GM19455 (cell line): ENCODE results near the gene GTF2B.
"Not testable (repeated sequence)": the region's sequence is repeated elsewhere in the genome, so short reads cannot be mapped to it uniquely, and the experiment has no call there.

Experiments used
- ATAC-seq: cut with Tn5 transposase; IDR thresholded peaks from one replicate; pipeline ENCODE4 v1.9.1; 2021; ENCODE audit not compliant: unreplicated experiment

Gene GTF2B

DNA sequence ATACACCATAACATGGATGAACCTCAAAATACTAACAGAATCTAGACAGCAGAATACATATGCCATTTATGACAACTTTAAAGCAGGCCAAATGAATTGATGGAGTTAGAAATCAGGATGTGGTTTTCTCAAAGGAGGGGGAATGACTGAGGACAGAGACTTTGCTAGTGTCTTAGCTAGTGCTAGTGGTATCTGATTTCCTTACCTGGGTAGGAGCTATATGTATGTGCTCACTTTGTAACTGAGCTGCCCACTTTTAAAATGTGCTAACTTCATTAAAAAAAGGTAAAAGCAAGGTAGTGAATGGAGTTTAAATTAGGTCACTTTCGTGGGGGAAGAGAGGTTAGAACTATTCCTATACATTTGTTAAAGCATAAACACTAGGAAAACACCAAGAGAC is 2.6 kb downstream of the GTF2B start:
- ATAC-seq: no peak

DNA sequence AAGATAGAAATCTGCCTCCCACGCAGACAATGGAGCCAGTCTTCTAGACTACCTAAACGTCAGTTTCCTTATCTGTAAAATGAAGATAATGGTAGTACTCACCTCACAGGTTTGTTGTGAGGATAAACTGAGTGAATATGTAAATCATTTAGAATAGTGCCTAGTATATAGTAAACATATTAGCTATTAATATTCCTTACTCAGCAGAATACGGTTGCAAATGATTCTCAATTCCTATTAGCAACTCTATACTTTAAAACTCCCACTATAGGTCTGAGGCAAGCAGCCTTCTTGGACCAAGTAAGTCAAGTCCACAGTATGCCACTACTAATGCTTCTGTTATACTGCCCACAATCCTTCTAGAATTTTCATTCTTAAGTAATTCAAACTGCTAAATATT is 5.4 kb downstream of the GTF2B start:
- no peak for ATAC-seq

DNA sequence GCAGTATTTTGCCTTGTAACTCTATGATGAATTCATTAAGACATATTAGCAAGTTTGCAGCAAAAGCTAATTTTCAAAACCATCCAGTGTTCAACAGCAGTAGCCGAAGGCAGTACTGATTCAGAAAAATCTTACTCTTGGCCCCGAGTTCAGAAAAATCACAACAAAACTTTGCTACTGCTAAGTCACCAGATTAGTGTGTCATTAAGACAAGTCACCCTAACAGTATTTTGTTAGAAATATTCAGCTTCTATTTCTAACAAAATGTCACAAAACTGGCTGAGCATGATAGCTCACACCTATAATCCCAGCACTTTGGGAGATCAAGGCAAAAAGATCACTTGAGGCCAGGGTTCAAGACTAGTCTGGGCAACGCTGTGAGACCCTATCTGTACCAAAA is 8.2 kb downstream of the GTF2B start:
- ATAC-seq: no peak

DNA sequence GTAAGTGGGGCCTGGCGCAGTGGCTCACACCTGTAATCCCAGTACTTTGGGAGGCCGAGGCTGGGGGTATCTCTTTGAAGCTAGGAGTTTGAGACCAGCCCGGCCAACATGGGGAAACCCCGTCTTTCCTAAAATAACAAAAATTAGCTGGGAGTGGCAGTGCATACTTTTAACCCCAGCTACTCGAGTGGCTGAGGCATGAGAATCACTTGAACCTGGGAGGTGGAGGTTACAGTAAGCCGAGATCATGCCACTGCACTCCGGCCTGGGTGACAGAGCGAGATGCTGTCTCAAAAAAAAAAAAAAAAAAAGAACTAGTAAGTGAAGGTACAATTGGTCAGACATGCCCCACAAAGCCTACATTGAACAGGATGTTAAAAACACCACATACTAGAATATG is 10.7 kb downstream of the GTF2B start:
- not testable (repeated sequence) for ATAC-seq

DNA sequence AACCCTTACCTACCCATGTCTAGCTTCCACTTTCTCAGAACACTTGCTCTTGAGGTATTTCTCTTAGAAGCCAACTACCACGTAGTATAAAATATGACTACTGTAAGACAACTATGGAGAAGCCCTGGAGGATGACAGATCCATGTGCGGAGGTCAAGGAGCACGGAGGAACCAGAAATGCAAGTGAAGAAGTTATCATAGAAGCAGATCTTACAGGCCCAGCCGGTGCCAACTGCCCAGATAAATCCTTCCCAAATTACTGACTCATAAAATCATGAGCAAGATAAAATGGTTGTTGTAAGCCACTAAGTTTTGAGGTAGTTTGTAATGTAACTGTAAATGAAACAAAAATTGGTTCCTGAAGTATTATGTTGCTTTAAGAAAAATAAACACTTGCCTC is 12.6 kb downstream of the GTF2B start:
- no peak for ATAC-seq

DNA sequence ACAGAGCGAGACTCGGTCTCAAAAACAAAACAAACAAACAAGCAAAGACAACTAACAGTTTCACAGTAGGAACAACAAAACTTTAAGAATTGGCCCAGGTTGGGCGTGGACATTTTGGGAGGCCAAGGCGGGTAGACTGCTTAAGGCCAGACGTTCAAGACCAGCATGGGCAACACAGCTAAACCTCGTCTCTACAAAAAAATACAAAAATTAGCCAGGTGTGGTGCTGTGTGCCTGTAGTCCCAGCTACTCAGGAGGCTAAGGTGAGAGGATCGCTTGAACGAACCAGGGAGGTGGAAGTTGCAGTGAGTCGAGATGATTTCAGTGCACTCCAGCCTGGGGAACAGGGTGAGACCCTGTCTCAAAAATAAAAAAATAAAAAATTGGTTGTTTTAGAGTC is 13.5 kb downstream of the GTF2B start:
- no peak for ATAC-seq

DNA sequence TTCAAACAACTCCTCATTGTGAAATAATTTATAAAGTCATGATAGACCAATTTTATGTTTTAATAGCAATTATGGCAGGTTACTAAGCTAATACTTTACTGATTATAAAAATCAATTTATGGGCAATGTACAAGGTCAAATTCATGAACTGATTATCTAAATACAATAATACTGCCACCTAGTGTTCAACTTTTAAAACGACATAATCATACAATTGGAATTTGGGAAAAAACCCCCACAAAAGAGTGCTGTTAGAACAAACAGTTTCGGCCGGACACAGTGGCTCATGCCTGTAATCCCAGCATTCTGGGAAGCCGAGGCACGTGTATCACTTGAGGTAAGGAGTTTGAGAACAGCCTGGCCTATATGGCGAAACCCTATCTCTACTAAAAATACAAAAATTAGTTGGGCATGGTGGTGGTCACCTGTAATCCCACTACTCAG is 14.0 kb downstream of the GTF2B start:
- ATAC-seq: no peak

DNA sequence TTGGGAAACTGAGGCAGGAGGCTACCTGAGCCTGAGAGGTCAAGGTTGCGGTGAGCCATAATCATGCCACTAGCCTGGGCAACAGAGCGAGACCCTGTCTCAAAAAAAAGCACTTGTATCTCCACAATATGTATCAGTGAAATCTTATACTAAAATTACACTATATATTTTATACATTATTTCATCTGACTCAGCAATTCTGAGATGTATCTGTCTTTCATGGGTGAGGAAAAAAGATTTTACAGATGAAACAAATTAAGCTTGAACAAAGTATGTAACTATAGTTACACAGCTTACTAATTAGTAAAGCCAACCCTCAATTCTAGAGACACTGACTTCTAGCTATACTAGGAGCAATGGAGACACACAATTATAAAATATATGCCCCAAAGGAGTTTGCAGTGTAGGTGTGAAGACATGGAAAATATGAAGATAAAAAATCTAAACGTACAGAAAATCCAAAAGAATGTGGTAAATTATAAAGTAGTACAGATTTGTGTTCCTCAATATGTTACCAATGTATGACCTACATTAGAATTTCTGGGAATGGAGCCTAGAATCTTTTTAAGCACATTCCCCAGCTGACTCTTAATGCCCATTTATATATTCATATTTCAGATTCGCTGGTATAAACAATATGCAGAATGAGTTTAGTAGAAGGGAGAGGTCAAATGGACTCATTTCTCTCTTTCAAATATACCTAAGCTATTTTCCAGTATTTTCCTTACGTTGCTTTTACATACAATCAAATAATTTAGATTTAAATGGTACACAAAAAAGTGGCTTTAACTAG is 14.6 kb downstream of the GTF2B start:
- ATAC-seq: no peak

DNA sequence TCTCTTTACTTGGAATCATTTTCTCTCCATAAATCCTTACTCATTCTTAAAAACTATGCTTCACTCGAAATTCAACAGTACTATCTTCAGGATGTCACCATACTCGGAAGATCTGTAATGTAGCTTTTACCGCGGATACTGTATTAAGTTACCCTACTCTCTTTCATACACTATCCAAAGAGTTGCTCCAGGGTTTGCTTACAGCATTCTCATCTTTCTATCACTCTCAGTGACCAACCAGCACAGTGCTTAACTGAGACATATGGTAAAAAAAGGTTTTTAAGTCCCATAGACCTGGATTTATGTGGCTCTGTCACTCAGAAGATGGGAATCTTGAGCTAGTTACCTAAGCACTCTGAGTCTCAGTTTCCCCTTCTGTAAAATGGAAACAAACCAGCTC is 15.8 kb downstream of the GTF2B start:
- no peak for ATAC-seq

DNA sequence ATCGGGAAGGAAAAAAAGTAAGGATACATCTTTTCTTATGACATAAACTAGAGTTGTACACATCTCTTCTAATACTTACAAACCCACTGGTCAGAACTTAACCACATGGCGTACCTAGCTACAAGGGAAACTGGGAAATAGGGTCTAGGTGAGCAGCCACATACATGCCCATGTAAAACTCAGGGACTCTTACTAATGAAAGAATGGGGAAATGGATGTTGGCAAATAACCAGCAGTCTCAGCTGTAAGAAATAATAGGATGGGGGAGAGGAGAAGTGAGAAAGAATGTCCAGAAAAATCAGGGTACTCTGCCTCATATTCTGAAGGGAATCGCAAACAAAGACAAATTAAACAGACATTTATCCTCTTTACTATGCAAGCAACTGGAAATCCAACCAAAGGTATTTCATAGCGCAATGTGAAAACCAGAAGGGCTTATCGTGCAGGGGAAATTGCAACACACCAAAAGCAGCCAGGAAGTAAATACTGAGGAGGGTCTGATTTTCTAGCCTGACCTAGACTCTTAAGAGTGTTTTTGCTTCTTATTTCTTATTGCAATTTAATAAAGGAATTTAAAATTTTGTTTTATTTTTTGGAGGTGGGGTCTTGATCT is 17.5 kb downstream of the GTF2B start:
- no peak for ATAC-seq

DNA sequence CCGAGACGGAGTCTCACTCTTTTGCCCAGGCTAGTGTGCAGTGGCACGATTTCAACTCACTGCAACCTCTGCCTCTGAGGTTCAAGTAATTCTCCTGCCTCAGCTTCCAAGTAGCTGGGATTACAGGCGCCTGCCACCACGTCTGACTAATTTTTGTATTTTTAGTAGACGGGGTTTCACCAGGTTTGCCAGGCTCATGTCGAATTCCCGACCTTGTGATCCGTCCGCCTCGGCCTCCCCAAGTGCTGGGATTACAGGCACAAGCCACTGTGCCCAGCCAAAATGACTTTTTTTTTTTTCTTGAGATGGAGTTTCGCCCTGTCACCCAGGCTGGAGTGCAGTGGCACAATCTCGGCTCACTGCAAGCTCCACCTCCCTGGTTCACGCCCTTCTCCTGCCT is 21.7 kb downstream of the GTF2B start:
- not testable (repeated sequence) for ATAC-seq

DNA sequence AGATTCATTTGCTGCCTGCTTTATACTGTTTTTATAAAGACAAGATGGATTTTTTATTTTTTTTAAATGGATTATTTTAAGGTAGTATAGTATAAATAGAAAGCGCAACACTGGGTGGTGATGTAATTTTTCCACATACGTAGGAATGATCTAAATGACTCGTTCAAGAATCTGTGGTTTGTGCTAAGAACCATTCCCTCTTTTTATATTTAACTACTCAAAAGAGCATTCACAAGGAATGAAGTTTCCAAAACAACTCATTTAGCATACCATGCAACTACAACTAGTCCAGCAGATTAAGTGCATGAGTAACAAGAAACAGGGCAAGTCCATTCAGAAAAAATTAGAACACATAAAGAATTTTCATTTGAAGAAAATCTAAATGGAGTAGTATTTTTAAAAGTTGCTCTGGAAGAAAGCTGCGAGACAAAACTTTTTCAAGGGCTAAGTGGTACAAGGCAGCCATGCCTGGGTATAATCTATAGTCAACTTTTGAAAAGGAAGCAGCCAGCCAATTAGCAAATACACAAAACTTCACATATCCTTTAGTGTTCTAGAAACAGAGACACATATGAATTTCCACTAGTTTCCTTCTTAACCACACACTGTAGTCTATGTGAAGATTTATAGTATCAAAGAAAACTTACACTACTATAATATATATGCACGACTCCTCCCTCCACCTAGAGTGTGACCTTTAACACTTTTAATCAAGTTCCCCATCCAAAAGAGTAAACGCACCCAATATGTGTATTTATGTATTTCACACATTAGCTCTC is 23.4 kb downstream of the GTF2B start:
- ATAC-seq: no peak

DNA sequence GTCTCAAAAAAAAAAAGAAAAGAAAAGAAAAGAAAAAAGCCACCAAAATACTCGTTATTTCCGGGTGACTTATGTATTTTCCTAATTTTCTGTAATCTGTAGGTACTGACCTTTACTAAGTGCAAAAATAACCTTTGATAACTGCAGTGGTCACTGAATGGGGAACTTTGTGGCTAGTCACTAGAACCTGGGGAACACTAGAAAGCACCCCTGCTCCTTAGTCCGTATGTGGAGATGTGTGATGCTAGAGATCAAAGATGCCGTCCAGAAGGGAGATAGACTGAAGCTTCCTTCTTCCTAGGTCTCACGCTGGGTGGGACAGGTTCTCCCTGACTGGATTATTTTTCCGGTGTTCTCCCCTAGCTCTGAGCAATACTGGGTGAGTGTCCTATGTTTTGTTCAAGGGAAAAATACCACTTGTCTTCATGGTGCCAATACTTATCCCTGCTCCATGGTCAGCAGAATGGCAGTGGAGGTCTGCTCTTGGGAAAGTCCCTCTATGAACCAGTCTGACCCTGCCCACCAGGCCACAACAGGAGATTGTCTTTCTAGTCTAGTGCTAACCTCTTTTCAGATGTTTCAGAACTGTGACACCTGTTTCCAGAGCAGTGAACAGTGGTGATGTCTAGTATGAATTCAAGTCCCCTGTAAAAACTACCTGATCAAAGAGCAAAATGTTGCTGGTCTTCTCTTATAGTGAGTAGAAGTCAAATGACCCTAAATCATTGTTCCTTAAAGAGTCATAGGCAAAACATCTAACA is 39.9 kb downstream of the GTF2B start:
- no peak for ATAC-seq

DNA sequence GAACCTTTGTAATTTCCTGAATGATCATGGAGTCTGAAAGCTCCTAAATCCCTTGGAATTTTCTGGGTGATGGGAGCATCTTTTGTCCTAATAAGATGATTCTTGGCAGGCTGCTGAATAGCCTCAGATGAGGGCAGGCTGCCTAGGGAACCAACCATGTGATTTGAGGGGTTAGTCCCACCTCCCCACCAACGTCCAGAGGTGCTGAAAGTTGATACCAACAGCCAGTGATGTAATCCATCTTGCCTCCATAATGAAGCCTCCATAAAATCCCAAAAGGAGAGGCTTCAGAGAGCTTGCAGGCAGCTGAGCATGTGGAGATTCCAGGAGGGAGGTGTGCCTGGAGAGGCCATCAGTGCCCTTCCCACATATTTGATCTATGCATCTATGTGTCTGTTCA is 43.7 kb downstream of the GTF2B start:
- no peak for ATAC-seq

DNA sequence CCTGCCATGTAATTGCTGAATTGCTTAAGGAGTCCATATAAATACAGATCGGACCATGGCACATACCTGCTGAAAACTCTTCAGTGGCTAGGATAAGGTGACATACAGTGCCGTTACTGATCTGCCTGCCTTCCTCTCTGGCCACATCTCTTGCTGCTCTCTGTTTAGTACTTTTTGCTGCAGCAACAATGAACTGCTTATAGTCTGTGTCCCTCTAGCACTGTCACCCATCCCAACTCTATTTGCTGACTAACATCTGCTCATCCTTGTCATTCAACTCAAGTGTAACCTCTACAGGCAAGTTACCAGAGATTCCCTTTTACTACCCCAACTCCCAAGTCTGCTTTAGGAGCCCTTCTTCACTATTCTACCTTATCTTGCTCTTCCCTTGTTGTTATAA is 65.6 kb downstream of the GTF2B start:
- ATAC-seq: no peak

DNA sequence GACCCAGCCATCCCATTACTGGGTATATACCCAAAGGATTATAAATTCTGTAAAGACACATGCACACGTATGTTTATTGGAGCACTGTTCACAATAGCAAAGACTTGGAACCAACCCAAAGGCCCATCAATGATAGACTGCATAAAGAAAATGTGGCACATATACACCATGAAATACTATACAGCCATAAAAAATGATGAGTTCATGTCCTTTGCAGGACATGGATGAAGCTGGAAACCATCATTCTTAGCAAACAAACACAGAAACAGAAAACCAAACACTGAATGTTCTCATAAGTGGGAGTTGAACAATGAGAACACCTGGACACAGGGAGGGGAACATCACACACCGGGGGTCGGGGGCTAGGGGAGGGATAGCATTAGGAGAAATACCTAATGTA is 71.7 kb downstream of the GTF2B start:
- not testable (repeated sequence) for ATAC-seq

DNA sequence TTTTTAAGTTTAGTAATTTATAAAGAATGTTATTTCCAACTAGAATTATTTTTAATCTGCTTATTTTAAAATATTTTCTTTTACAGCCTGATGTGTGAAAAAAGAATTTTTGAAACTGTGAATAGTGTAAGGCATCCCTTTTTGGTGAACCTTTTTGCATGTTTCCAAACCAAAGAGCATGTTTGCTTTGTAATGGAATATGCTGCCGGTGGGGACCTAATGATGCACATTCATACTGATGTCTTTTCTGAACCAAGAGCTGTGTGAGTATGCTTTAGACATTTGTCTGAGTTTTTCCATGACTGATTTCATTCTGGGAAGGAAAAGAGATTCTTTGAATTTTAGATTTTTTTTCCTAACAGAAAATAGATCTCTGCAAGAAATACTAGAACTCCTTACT is 77.9 kb downstream of the GTF2B start:
- no peak for ATAC-seq

DNA sequence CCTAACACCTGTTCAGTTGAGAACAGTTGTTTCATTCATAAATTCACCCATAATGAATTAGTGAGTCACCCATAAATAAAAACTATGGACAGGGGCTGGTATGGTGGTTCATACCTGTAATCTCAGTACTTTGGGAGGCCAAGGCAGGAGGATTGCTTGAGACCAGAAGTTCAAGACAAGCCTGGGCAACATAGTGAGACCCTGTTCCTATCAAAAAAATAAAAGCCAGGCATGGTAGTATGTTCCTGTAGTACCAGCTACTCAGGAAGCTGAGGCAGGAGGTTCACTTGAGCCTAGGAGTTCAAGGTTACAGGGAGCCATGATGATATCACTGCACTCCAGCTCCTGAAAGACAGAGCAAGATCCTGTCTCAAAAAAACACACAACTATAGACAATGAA is 79.0 kb downstream of the GTF2B start:
- ATAC-seq: no peak

DNA sequence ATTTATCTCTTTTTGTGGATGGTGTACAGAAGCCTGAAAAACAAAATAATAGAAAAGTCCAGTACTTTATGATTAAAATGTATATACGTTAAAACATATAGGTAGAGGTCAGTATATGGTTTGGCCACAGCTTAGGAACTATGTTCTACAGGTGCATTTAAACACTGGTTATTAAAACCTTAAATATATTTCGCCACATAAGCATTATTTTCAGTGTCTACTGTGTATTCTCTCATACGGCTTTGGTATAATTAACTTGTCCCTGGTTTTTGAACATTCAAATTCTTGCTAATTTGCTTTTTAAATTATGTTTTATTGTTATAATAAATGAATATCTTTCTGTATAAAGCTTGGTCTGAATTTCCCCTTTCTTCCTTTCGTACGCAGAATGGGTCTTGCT is 87.9 kb downstream of the GTF2B start:
- no peak for ATAC-seq

DNA sequence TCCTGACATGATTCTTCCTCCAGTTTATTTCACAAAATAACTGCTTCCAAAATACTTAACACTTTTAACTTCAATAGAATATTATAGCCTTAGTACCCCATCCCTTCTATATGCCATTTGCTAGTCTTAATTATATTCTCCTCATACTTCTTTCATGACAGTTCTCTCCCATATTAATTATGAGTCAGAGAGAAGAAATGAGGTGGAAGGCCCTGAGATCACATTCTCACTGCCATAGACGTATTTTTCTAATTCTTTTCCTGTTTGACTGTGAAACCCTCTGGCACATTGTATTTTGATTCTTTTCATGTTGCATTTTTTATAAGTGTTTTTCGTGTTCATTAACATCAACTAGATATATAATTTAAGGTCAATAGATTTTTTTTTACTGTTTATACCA is 88.4 kb downstream of the GTF2B start:
- ATAC-seq: no peak
